MCF 10A (cell line): ENCODE results near the gene RCAN3. TPM values are rescaled to one million over a fixed set of nuclear protein-coding genes. Genes with fewer than 3 reads are reported as not detected.

ENCODE experiments used
- BruUV-seq: library from RNA; stranded (reverse); fragments of 400-500 nt; replicated peaks from 2 replicates; lab custom pipeline; 2021; lab: Mats Ljungman, UMichigan
- CTCF ChIA-PET: fragments of 300-600 bp; sonication (Branson Sonifier 250); formaldehyde crosslinking; extraction: SDS; loops from one replicate; lab custom pipeline; 2021; ENCODE audit warnings: antibody characterized with exemption, inconsistent platforms; lab: Yijun Ruan, JAX
- POLR2A ChIA-PET: fragments of 300-600, 350-650 bp; sonication (Branson Sonifier 250); formaldehyde crosslinking; extraction: SDS; loops from one replicate; lab custom pipeline; 2020; ENCODE audit warnings: antibody characterized with exemption, inconsistent platforms; lab: Yijun Ruan, JAX
- DNase-seq: peaks from one replicate; pipeline ENCODE4 v3.0.0-alpha.2; 2018; ENCODE audit not compliant: unreplicated experiment
- H3K27ac Mint-ChIP-seq: one replicate; pipeline ENCODE4 v1.8.0; 2022; ENCODE audit warnings: mild to moderate bottlenecking, low read depth, mixed read lengths; ENCODE audit not compliant: unreplicated experiment
- H3K27me3 Mint-ChIP-seq: one replicate; pipeline ENCODE4 v1.8.0; 2022; ENCODE audit warnings: mixed read lengths; ENCODE audit not compliant: insufficient read depth, unreplicated experiment
- H3K36me3 Mint-ChIP-seq: one replicate; pipeline ENCODE4 v1.8.0; 2022; ENCODE audit warnings: mild to moderate bottlenecking, moderate library complexity, mixed read lengths; ENCODE audit not compliant: insufficient read depth, unreplicated experiment
- H3K4me1 Mint-ChIP-seq: one replicate; pipeline ENCODE4 v1.8.0; 2022; ENCODE audit warnings: mixed read lengths; ENCODE audit not compliant: insufficient read depth, unreplicated experiment
- H3K4me3 Mint-ChIP-seq: one replicate; pipeline ENCODE4 v1.8.0; 2022; ENCODE audit warnings: mild to moderate bottlenecking, moderate library complexity, mixed read lengths; ENCODE audit not compliant: unreplicated experiment
- H3K9me3 Mint-ChIP-seq: one replicate; pipeline ENCODE4 v1.8.0; 2022; ENCODE audit warnings: mixed read lengths; ENCODE audit not compliant: unreplicated experiment
- intact Hi-C: fragments of 100-400 bp; cut with micrococcal nuclease; formaldehyde crosslinking; loops from 2 replicates; pipeline ENCODE4 v1.14.1; 2022
- total RNA-seq: library from RNA; stranded (reverse); gene quantifications from 2 replicates; pipeline ENCODE4 v1.2.3, GENCODE V29; 2022
- TF ChIP-seq, protein P1 (sequence below): fragments of 200-600 bp; IDR thresholded peaks from one replicate; pipeline ENCODE4 v1.8.0; 2022; ENCODE audit warnings: antibody characterized with exemption, mild to moderate bottlenecking; ENCODE audit not compliant: unreplicated experiment

RCAN3 gene
- total RNA-seq, 1 experiment from 2014 or later, result 6.1 TPM

DNA sequence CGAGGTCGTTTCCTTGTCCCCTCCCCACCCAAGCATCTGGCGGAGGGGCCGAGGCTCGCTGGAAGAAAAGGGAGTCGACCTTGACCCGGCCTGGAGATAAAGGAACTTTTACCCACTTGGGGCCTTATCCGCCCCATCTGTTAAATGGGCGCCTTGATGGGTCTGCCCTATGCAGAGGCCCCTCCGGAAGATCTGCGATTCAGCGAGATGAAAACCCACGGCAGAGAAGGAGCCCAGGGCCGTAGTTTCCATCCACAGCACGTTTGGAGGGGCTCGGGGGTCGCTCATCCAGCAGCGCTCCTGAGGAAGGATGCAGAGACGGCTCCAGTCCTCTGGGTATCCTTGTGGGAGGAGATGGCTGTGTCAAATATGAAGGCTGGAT, 53.8 kb downstream of the RCAN3 start:
- Mint-ChIP-seq H3K27ac (no peak overlapping the region), H3K36me3 (no peaks in the 10 kb centered on the region), H3K4me1 (no peaks in the 10 kb centered on the region), H3K9me3 (no peaks in the 10 kb centered on the region), H3K27me3 (peaks cover 11% of the 10 kb centered on the region), H3K4me3 (no peak overlapping the region)
- BruUV-seq, result no TSS peak
- intact Hi-C loops, result no loop called here
- ChIA-PET CTCF (no interaction called here), POLR2A (no interaction called here)
- TF ChIP-seq, protein P1, sequence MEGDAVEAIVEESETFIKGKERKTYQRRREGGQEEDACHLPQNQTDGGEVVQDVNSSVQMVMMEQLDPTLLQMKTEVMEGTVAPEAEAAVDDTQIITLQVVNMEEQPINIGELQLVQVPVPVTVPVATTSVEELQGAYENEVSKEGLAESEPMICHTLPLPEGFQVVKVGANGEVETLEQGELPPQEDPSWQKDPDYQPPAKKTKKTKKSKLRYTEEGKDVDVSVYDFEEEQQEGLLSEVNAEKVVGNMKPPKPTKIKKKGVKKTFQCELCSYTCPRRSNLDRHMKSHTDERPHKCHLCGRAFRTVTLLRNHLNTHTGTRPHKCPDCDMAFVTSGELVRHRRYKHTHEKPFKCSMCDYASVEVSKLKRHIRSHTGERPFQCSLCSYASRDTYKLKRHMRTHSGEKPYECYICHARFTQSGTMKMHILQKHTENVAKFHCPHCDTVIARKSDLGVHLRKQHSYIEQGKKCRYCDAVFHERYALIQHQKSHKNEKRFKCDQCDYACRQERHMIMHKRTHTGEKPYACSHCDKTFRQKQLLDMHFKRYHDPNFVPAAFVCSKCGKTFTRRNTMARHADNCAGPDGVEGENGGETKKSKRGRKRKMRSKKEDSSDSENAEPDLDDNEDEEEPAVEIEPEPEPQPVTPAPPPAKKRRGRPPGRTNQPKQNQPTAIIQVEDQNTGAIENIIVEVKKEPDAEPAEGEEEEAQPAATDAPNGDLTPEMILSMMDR, result no peak
- no peak for DNase-seq

DNA sequence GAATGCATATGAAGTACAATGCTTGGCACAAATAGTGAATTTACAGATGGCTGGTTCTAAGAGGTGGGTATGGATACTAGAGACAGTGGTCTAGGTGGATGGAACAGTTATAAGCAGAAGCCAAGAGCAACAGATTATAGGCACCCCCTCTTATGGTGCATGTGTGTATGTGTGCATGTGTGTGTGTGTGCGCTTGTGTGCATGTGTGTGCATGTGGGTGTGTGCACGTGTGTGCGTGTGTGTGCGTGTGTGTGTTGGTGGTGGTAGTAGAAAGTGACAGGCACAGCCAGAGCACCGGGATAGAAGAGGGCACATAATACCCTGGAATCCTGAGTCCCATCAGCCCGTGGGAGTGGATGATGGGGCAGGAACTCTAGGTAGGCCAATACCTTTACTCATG, 54.6 kb downstream of the RCAN3 start:
- intact Hi-C loops, result no loop called here
- ChIA-PET CTCF (no interaction called here), POLR2A (no interaction called here)
- DNase-seq, result no peak
- TF ChIP-seq, protein P1, result no peak
- H3K9me3 Mint-ChIP-seq, result no peaks in the 10 kb centered on the region
- H3K36me3 Mint-ChIP-seq, result no peaks in the 10 kb centered on the region
- H3K4me3 Mint-ChIP-seq, result no peak overlapping the region
- peaks cover 1% of the 10 kb centered on the region for H3K4me1 Mint-ChIP-seq
- H3K27me3 Mint-ChIP-seq, result peaks cover 11% of the 10 kb centered on the region
- H3K27ac Mint-ChIP-seq, result no peak overlapping the region
- BruUV-seq, result no TSS peak

DNA sequence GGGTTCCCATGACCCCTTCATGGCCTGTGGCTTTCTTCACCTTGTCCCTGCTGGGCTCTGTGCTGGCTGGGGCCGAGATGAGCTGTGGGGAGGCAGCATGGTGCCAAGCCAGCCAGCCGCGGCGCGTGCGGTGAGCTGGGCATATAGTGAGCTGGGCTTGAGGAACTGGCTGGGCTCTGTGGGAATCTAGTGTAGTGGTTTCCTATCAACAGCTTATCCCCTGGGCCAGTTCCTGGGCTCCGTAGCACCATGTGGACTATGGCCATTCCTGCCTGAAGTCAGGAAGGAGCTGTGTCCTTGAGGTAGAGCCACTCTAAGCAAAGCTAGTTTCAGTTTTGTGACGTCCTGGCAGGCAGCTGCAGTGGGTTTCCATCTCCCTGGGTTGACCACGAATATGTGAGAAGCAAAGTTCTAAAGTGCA, 55.1 kb downstream of the RCAN3 start:
- H3K4me3 Mint-ChIP-seq, result no peak overlapping the region
- peaks cover 6% of the 10 kb centered on the region for H3K4me1 Mint-ChIP-seq
- BruUV-seq, result no TSS peak
- no peak overlapping the region for H3K27ac Mint-ChIP-seq
- ChIA-PET CTCF (interaction anchor here (1.1 to 1.2 kb wide), 2 partner anchors 16 to 167 kb away, joined by 3 to 5 read pairs; no protein-coding TSS in a partner anchor), POLR2A (interaction anchor here (0.9 kb wide), 1 partner anchor 17 kb away, joined by 3 read pairs; no protein-coding TSS in a partner anchor)
- peaks cover 11% of the 10 kb centered on the region for H3K27me3 Mint-ChIP-seq
- DNase-seq, result no peak
- H3K36me3 Mint-ChIP-seq, result no peaks in the 10 kb centered on the region
- TF ChIP-seq, protein P1, result no peak
- no peaks in the 10 kb centered on the region for H3K9me3 Mint-ChIP-seq
- intact Hi-C loops, result no loop called here

DNA sequence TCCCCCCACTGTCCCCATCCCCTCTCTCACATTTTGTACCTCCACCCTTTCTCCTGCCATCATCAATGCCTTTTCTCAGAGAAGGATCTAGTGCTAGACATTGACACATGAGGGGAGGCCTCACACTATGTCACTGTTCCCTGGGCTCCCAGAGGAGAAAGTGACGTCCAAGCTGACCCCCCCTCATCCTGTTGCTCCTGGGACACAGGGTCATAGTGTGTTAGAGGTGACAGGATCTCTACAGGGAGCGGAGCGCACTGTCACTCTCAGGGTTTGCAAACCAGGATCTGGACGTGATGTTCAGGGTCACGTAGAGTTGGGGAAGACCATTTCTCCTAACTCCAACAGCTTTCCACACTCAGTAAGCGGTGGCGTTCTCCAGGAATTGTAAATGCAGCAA, 55.8 kb downstream of the RCAN3 start:
- TF ChIP-seq, protein P1, result no peak
- H3K27me3 Mint-ChIP-seq, result peaks cover 11% of the 10 kb centered on the region
- CTCF ChIA-PET, result interaction anchor here (1.1 to 1.2 kb wide), 2 partner anchors 17 to 168 kb away, joined by 3 to 5 read pairs; no protein-coding TSS in a partner anchor
- H3K9me3 Mint-ChIP-seq, result no peaks in the 10 kb centered on the region
- H3K4me3 Mint-ChIP-seq, result no peak overlapping the region
- no peak overlapping the region for H3K27ac Mint-ChIP-seq
- H3K36me3 Mint-ChIP-seq, result no peaks in the 10 kb centered on the region
- BruUV-seq, result no TSS peak
- peaks cover 10% of the 10 kb centered on the region for H3K4me1 Mint-ChIP-seq
- no peak for DNase-seq
- POLR2A ChIA-PET, result interaction anchor here (0.9 kb wide), 1 partner anchor 17 kb away, joined by 3 read pairs; no protein-coding TSS in a partner anchor
- intact Hi-C loops, result no loop called here
